GM23248 (cell line): ENCODE data around the gene HSPB7. TPM values are rescaled to one million over a fixed set of nuclear protein-coding genes. Genes with fewer than 3 reads are reported as not detected.

Experiments used
- DNase-seq: peaks from one replicate; pipeline ENCODE4 v3.0.0-alpha.2; 2015
- H2AFZ ChIP-seq: fragments of 200-600 bp; sonication (generic); 2 replicates; pipeline ENCODE4 v1.6.1; 2016; ENCODE audit warnings: antibody characterized with exemption
- H3F3A ChIP-seq: fragments of 200-600 bp; sonication (generic); 2 replicates; pipeline ENCODE4 v1.6.1; 2016; ENCODE audit warnings: mild to moderate bottlenecking, antibody characterized with exemption, mixed run types; ENCODE audit not compliant: insufficient read depth
- H3K27ac ChIP-seq: fragments of 200-600 bp; sonication (generic); 2 replicates; pipeline ENCODE4 v1.5.1; 2016; ENCODE audit warnings: mild to moderate bottlenecking
- H3K27me3 ChIP-seq: fragments of 200-600 bp; sonication (generic); replicated peaks from 2 replicates; pipeline ENCODE4 v1.6.1; 2016; ENCODE audit warnings: mild to moderate bottlenecking; ENCODE audit not compliant: insufficient read depth
- H3K36me3 ChIP-seq: fragments of 200-600 bp; sonication (generic); 2 replicates; pipeline ENCODE4 v1.6.1; 2016; ENCODE audit warnings: low read depth, mild to moderate bottlenecking
- H3K4me1 ChIP-seq: fragments of 200-600 bp; sonication (generic); 2 replicates; pipeline ENCODE4 v1.6.1; 2016; ENCODE audit warnings: mild to moderate bottlenecking; ENCODE audit not compliant: insufficient read depth
- H3K4me2 ChIP-seq: fragments of 200-600 bp; sonication (generic); one replicate; pipeline ENCODE4 v1.6.1; 2016; ENCODE audit warnings: mild to moderate bottlenecking; ENCODE audit not compliant: unreplicated experiment
- H3K4me3 ChIP-seq: fragments of 200-600 bp; sonication (generic); 2 replicates; pipeline ENCODE4 v1.5.1; 2016; ENCODE audit warnings: mild to moderate bottlenecking
- H3K79me2 ChIP-seq: fragments of 200-600 bp; sonication (generic); 2 replicates; pipeline ENCODE4 v1.6.1; 2016; ENCODE audit warnings: mild to moderate bottlenecking; ENCODE audit not compliant: insufficient read depth
- H3K9ac ChIP-seq: fragments of 200-600 bp; sonication (generic); 2 replicates; pipeline ENCODE4 v1.6.1; 2016; ENCODE audit warnings: mild to moderate bottlenecking
- H3K9me2 ChIP-seq: fragments of 200-600 bp; sonication (generic); 2 replicates; pipeline ENCODE4 v1.6.1; 2016; ENCODE audit warnings: mixed run types, mild to moderate bottlenecking, moderate library complexity; ENCODE audit not compliant: insufficient read depth
- H3K9me3 ChIP-seq: fragments of 200-600 bp; sonication (generic); one replicate; pipeline ENCODE4 v1.6.1; 2017; ENCODE audit warnings: low read depth
- H4K20me1 ChIP-seq: fragments of 200-600 bp; sonication (generic); 2 replicates; pipeline ENCODE4 v1.6.0; 2016; ENCODE audit not compliant: insufficient read depth
- EZH2 ChIP-seq: fragments of 200-600 bp; sonication (generic); IDR thresholded peaks from 2 replicates; pipeline ENCODE4 v1.6.1; 2018; ENCODE audit warnings: antibody characterized with exemption, mild to moderate bottlenecking; ENCODE audit not compliant: insufficient read depth, poor library complexity, severe bottlenecking
- EZH2phosphoT487 ChIP-seq: fragments of 200-600 bp; sonication (generic); IDR thresholded peaks from 2 replicates; pipeline ENCODE4 v1.6.1; 2018; ENCODE audit warnings: antibody characterized with exemption, moderate library complexity, mild to moderate bottlenecking, low read depth; ENCODE audit not compliant: insufficient read depth
- WGBS, 2 experiments: methylation state at CpG; one replicate each; pipeline ENCODE4 v1.1.6; 2015 to 2017; ENCODE audit warnings: low lambda C conversion rate in 2 of 2, low coverage in 1 of 2; ENCODE audit errors: missing lambda C conversion rate in 2 of 2; 5-methylcytosine and 5-hydroxymethylcytosine counted together
- in situ Hi-C: fragments of 300-500 bp; cut with MboI; formaldehyde crosslinking; loops from 2 replicates; pipeline ENCODE4 v1.15.0; 2020
- polyA plus RNA-seq: library from polyadenylated mRNA; unstranded; fragments of >200 nt; fragmentation: Nextera tagmentation; extraction: Ambion mirVana; gene quantifications from 2 replicates; pipeline ENCODE4 v1.2.1, GENCODE V29; 2016
- total RNA-seq: library from RNA; depleted of rRNA; stranded (reverse); fragments of >200 nt; shearing (Covaris generic); gene quantifications from 2 replicates; pipeline ENCODE4 v1.2.3, GENCODE V29; 2014

Gene HSPB7
- total and polyA plus RNA-seq, 2 experiments from 2014 or later = 22.9 to 111 TPM

- Histone ChIP-seq H3K36me3 (no peaks in the 10 kb centered on the region), H3K4me3 (no peak overlapping the region), H3K79me2 (no peaks in the 10 kb centered on the region), H3K9ac (no peak overlapping the region), H3F3A (no peaks in the 10 kb centered on the region), H3K4me1 (no peaks in the 10 kb centered on the region), H2AFZ (no peak overlapping the region), H3K9me2 (no peaks in the 10 kb centered on the region), H4K20me1 (no peaks in the 10 kb centered on the region), H3K27me3 (no peaks in the 10 kb centered on the region), H3K27ac (no peak overlapping the region), H3K9me3 (no peaks in the 10 kb centered on the region), H3K4me2 (no peak overlapping the region)
- TF ChIP-seq EZH2phosphoT487 (no peak), EZH2 (no peak)
- WGBS, 2 experiments = 81 to 84% methylated on average over 4 to 7 of the region's 9 CpGs
- in situ Hi-C loops = loop anchor here (5.0 kb wide), 1 partner anchor 185 kb away; no protein-coding TSS in a partner anchor
- no peak for DNase-seq
Measured at GRCh38 chr1:15997076-15997585, 20.7 kb downstream of the HSPB7 start.

GRCh38 chr1:15994590-15995351 lies 23.1 kb downstream of the HSPB7 start:
- Histone ChIP-seq H3F3A (no peaks in the 10 kb centered on the region), H3K4me1 (no peaks in the 10 kb centered on the region), H3K9me2 (no peaks in the 10 kb centered on the region), H3K9me3 (no peaks in the 10 kb centered on the region), H3K36me3 (no peaks in the 10 kb centered on the region), H4K20me1 (no peaks in the 10 kb centered on the region), H2AFZ (no peak overlapping the region), H3K27ac (no peak overlapping the region), H3K4me3 (no peak overlapping the region), H3K79me2 (no peaks in the 10 kb centered on the region), H3K4me2 (no peak overlapping the region), H3K9ac (no peak overlapping the region), H3K27me3 (no peaks in the 10 kb centered on the region)
- no peak for TF ChIP-seq EZH2phosphoT487
- TF ChIP-seq EZH2 = no peak
- WGBS, 2 experiments = 59 to 61% methylated on average over 11 of the region's 11 CpGs
- peak; percentile 78 for DNase-seq
- in situ Hi-C loops = loop anchor here (5.0 kb wide), 1 partner anchor 182 kb away; no protein-coding TSS in a partner anchor

GRCh38 chr1:15994081-15994480 lies 23.8 kb downstream of the HSPB7 start:
- H3K36me3 ChIP-seq = no peaks in the 10 kb centered on the region
- no peaks in the 10 kb centered on the region for H3K9me3 ChIP-seq
- 87 to 93% methylated on average over 10 of the region's 10 CpGs for WGBS, 2 experiments
- H3K9ac ChIP-seq = no peak overlapping the region
- no peaks in the 10 kb centered on the region for H3K4me1 ChIP-seq
- no peak overlapping the region for H3K4me2 ChIP-seq
- H3K9me2 ChIP-seq = no peaks in the 10 kb centered on the region
- H3K27ac ChIP-seq = no peak overlapping the region
- no peak for DNase-seq
- no peaks in the 10 kb centered on the region for H3K27me3 ChIP-seq
- TF ChIP-seq EZH2phosphoT487 (no peak), EZH2 (no peak)
- H2AFZ ChIP-seq = no peak overlapping the region
- in situ Hi-C loops = no loop called here
- no peak overlapping the region for H3K4me3 ChIP-seq
- no peaks in the 10 kb centered on the region for H4K20me1 ChIP-seq
- H3F3A ChIP-seq = no peaks in the 10 kb centered on the region
- H3K79me2 ChIP-seq = no peaks in the 10 kb centered on the region

- H3K9me2 ChIP-seq = no peaks in the 10 kb centered on the region
- H3F3A ChIP-seq = no peaks in the 10 kb centered on the region
- H3K4me3 ChIP-seq = no peak overlapping the region
- no peak overlapping the region for H3K27ac ChIP-seq
- DNase-seq = no peak
- H3K9me3 ChIP-seq = no peaks in the 10 kb centered on the region
- no peak overlapping the region for H2AFZ ChIP-seq
- in situ Hi-C loops = no loop called here
- H4K20me1 ChIP-seq = no peaks in the 10 kb centered on the region
- H3K36me3 ChIP-seq = no peaks in the 10 kb centered on the region
- TF ChIP-seq EZH2 (no peak), EZH2phosphoT487 (no peak)
- no peaks in the 10 kb centered on the region for H3K27me3 ChIP-seq
- H3K9ac ChIP-seq = no peak overlapping the region
- H3K79me2 ChIP-seq = no peaks in the 10 kb centered on the region
- H3K4me1 ChIP-seq = no peaks in the 10 kb centered on the region
- WGBS, 2 experiments = 79 to 91% methylated on average over 13 to 14 of the region's 15 CpGs
- no peak overlapping the region for H3K4me2 ChIP-seq
Measured at GRCh38 chr1:15993666-15994065, 24.2 kb downstream of the HSPB7 start.
